Small intestine (tissue), 7 donors: ENCODE data around the gene ADGRG2. TPM values are rescaled to one million over a fixed set of nuclear protein-coding genes. Genes with fewer than 3 reads are reported as not detected.
A peak's percentile ranks its signal among the peaks of the same experiment; 100 is the strongest.
"Not testable (repeated sequence)": the region's sequence is repeated elsewhere in the genome, so short reads cannot be mapped to it uniquely, and the experiment has no call there.

Experiments
- DNase-seq, 2 donors: peaks; one replicate each; pipeline versions ENCODE4 v3.0.0 to v3.0.0-alpha.2; 2013
- FAIRE-seq: peaks from 2 replicates; lab custom pipeline; 2012; peaks lifted over from hg19 to GRCh38; lab: Jason Lieb, UNC
- H3K27ac ChIP-seq, 3 donors: one replicate each; pipeline ENCODE4 v1.5.1; 2013; ENCODE audit warnings: low read length in 2 of 3, mild to moderate bottlenecking in 2 of 3, control low read depth in 1 of 3, inconsistent platforms in 1 of 3, low read depth in 1 of 3, moderate library complexity in 1 of 3
- H3K27me3 ChIP-seq, 3 donors: one replicate each; pipeline ENCODE4 v1.6.1; 2013; ENCODE audit warnings: low read length in 3 of 3, inconsistent platforms in 1 of 3; ENCODE audit not compliant: control insufficient read depth in 3 of 3, insufficient read depth in 3 of 3
- H3K36me3 ChIP-seq, 3 donors: one replicate each; pipeline ENCODE4 v1.6.1; 2013; ENCODE audit warnings: low read length in 3 of 3, inconsistent platforms in 1 of 3, low read depth in 1 of 3, mild to moderate bottlenecking in 1 of 3, moderate library complexity in 1 of 3; ENCODE audit not compliant: control insufficient read depth in 3 of 3, insufficient read depth in 2 of 3
- H3K4me1 ChIP-seq, 3 donors: one replicate each; pipeline ENCODE4 v1.6.1; 2013; ENCODE audit warnings: low read length in 2 of 3, inconsistent platforms in 1 of 3, low read depth in 1 of 3, mild to moderate bottlenecking in 1 of 3, moderate library complexity in 1 of 3; ENCODE audit not compliant: control insufficient read depth in 3 of 3, insufficient read depth in 2 of 3
- H3K4me3 ChIP-seq, 3 donors: one replicate each; pipeline ENCODE4 v1.5.1; 2013; ENCODE audit warnings: low read length in 3 of 3, control low read depth in 1 of 3, inconsistent platforms in 1 of 3, low read depth in 1 of 3, mild to moderate bottlenecking in 1 of 3, moderate library complexity in 1 of 3
- H3K9me3 ChIP-seq, 2 donors: one replicate each; pipeline ENCODE4 v1.6.1; 2013; ENCODE audit warnings: low read depth in 1 of 2, low read length in 1 of 2; ENCODE audit not compliant: control insufficient read depth in 2 of 2, insufficient read depth in 1 of 2
- WGBS, 3 donors: extraction: QIAGEN DNeasy Blood & Tissue Kit; methylation state at CpG; one replicate each; pipeline ENCODE4 v1.1.7; 2013; 5-methylcytosine and 5-hydroxymethylcytosine counted together
- polyA plus RNA-seq, 4 donors: library from polyadenylated mRNA; stranded (reverse) in 3 of 4; unstranded in 1 of 4; fragments of 200-250 nt in 3 of 4; fragments of 120-200 nt in 1 of 4; gene quantifications; one replicate each; pipeline versions ENCODE4 v1.2.1 to v1.2.3, GENCODE V29; 2013
- donor health status: healthy with polysubstance abuse.
- donor health status: control.
- donor health status: control.
- donor health status: Bipolar disorder and iron deficiency.
- donor health status: healthy.

The ADGRG2 gene
- polyA plus RNA-seq, 4 donors: under 0.01 to 1.6 (median 0.27) TPM

DNA sequence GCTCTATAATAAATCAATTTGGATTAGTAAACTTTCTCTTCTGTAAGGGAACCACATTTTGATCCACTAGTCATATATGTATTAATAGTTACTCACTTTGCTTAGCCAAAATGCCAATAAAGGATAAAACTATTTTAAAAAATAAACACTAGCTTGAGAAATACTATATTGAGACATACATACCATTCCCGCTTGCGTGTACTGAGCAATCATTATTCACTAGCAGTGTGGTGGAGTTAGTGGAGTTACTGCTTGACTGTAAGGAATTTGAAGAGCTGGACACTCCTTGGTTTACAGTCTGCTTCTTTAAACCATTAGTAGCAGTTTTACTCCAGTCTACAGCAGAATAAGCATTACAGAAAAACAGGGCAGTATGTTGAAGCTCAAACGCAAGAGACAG lies 127.6 kb downstream of the ADGRG2 start:
- no peaks in the 10 kb centered on the region for H3K27me3 ChIP-seq
- H3K36me3 ChIP-seq: no peaks in the 10 kb centered on the region
- H3K4me1 ChIP-seq: no peaks in the 10 kb centered on the region
- WGBS, 3 donors: 79 to 97% (median 88%) methylated on average over 3 of the region's 3 CpGs
- H3K4me3 ChIP-seq: no peak overlapping the region
- H3K27ac ChIP-seq: no peak overlapping the region
- no peaks in the 10 kb centered on the region for H3K9me3 ChIP-seq
- FAIRE-seq: no peak
- no peak for DNase-seq

- DNase-seq (peak; percentile 15 to 17), FAIRE-seq (no peak)
- H3K4me1 ChIP-seq: no peaks in the 10 kb centered on the region
- WGBS, 3 donors: 15 to 71% (median 43%) methylated on average over 7 of the region's 7 CpGs
- H3K36me3 ChIP-seq: no peaks in the 10 kb centered on the region
- H3K27me3 ChIP-seq: no peaks in the 10 kb centered on the region
- no peak overlapping the region for H3K27ac ChIP-seq
- no peak overlapping the region for H3K4me3 ChIP-seq
- no peaks in the 10 kb centered on the region for H3K9me3 ChIP-seq
Measured at GRCh38 chrX:18992829-18993228, 129.4 kb downstream of the ADGRG2 start.

DNA sequence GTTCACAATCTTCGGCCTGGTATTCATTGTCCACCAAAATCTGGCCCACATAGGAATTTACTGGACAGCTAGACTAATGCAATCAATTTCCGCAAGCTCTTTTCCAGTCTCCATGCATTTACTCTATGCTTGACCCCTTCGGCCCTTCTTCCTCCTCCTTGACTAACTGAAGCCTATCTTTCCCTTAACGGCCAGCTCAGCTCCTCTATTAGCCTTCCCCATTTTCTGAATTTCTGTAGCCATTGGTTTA lies 137.2 kb downstream of the ADGRG2 start:
- Histone ChIP-seq H3K27me3 (no peaks in the 10 kb centered on the region), H3K4me3 (peak overlapping the region in 2 of 3 donors; percentile 77 to 84), H3K9me3 (no peaks in the 10 kb centered on the region), H3K27ac (peak overlapping the region; percentile 16 to 96 (median 93)), H3K36me3 (no peaks in the 10 kb centered on the region), H3K4me1 (peaks cover 0 to 8% (median 0%) of the 10 kb centered on the region in 3 donors)
- no peak for FAIRE-seq
- 7 to 38% (median 20%) methylated on average over 4 of the region's 4 CpGs for WGBS, 3 donors
- no peak for DNase-seq

DNA sequence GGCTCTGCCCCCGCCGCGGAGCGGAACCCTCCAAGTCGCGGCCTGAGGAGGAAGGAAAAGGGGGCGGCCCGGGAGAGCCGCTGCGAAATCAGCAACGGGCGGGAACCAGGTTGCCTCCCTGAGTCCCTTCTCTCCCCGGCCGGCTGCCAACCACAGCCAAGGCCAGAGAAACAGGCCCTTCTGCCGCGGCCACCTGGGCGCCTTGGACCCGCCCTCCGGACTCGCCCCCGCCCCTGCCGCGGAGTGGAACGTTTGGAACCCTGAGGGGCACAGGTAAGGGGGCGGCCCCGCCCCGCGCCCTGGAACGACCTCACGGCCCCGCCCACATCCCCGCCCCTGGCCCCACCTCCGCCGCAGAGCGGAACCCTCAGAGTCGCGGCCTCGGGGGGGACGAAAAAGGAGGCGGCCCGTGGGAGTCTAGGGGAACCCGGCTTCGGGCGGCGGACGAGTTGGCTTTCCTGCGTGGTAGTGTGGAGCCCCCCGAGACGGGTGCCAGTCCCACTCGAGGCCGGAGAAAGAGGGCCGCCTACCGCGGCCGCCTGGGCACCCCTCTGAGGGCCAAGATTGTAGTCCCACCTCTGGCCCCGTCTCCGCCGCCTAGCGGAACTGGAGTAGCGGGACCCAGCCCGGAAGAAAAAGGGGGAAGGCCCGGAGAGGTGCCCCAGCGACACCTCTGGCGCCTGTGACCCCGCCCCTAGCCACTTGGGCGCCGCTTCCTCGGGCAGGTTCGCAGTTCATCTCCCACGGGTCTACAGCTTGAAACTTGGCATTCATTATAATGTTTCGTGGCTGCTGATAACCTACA lies 137.7 kb downstream of the ADGRG2 start:
- Histone ChIP-seq H3K27me3 (no peaks in the 10 kb centered on the region), H3K9me3 (no peaks in the 10 kb centered on the region), H3K4me1 (peaks cover 0 to 8% (median 0%) of the 10 kb centered on the region in 3 donors), H3K27ac (peak overlapping the region; percentile 84 to 96 (median 93)), H3K36me3 (no peaks in the 10 kb centered on the region), H3K4me3 (peak overlapping the region; percentile 49 to 84 (median 77))
- DNase-seq (peak; percentile 84 to 88), FAIRE-seq (no peak)
- WGBS, 3 donors: 1 to 33% (median 22%) methylated on average over 15 to 71 of the region's 71 CpGs

DNA sequence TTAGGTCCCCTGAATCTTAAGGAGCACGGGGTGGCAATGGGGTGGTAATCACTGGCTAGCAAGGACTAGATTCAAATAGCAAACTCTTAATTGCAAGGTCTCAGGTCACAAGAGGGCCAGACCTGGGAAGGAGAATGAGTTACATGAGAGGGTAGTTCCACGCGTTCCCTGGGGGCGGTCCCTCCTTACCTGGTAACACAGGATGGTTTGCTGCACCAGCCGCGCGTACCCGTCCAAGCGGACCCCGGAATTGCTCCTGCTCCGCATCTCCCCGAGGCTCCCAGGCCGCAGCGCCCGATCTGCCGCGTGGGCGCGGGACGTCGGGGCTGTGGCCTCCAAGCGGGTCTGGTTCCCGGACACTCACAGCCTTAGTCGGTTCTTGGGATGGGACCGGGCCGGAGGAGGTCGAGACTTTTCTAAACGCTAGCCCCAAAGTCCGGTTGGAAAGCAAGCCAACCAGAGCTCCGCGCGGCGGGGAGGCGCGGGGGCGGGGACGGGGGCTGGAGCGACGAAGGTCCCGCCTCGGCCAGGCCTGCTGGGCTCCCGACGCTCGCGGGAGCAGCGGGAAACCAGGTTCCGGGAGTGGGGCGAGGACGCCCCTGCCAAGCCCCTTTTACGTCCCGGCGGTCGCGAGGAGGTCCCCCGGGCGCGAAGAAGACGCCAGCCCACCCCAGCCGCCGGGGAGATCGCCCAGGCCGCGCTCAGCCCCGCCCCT lies 138.4 kb downstream of the ADGRG2 start, which contains the start of gene PHKA2:
Gene PHKA2, minus strand, starts transcription at position 449 of the 715 bp plus-strand sequence. Its CDS starts 182 bp downstream, at position 267.
- DNase-seq (peak; percentile 55 to 80), FAIRE-seq (no peak)
- no peaks in the 10 kb centered on the region for H3K27me3 ChIP-seq
- peak within 1 kb of the TSS; percentile 84 to 96 (median 93) for H3K27ac ChIP-seq
- 1 to 28% (median 13%) methylated on average over 44 to 64 of the region's 64 CpGs for WGBS, 3 donors
- H3K4me3 ChIP-seq: peak within 1 kb of the TSS; percentile 49 to 84 (median 77)
- no peaks in the 10 kb centered on the region for H3K36me3 ChIP-seq
- no peaks in the 10 kb centered on the region for H3K9me3 ChIP-seq
- H3K4me1 ChIP-seq: peaks cover 0 to 8% (median 0%) of the 10 kb centered on the region in 3 donors

DNA sequence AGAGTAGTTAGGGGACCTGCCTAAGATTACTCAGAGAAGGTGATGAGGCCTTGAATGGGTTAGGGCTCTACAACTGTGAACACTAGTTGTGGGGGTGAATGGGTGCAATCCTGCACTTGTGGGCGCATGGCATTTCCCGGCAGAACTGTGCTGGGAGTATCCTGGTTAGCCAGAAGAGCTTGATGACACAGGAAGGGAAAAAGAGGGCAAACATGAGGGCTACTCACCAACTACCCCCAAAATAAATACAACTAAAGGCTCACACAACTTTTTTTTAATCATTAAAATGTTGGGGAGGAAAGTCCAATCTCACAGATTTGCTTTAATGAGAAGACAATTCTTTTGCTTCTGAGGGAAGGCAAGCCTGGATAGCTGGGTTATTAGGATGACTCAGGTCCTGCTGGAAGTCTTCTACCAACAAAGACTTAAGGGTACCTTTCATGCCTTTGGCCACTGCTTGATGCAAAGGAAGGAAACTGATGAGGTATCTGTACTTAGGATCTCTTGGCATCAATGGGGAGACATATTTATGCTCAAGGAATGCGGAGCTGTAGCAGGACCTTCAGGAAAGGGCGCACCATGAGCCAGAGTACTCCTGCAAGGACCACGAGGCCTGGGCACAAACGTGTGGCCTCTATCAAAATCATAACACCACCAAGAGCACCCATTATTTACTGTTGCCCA lies 141.0 kb downstream of the ADGRG2 start:
- H3K9me3 ChIP-seq: no peaks in the 10 kb centered on the region
- peaks cover 0 to 8% (median 0%) of the 10 kb centered on the region in 3 donors for H3K4me1 ChIP-seq
- no peaks in the 10 kb centered on the region for H3K27me3 ChIP-seq
- WGBS, 3 donors: 45 to 72% (median 63%) methylated on average over 6 of the region's 6 CpGs
- no peaks in the 10 kb centered on the region for H3K36me3 ChIP-seq
- FAIRE-seq (no peak), DNase-seq (peak; percentile 3 to 16)
- H3K27ac ChIP-seq: peak overlapping the region in 1 of 3 donors; percentile 66
- H3K4me3 ChIP-seq: no peak overlapping the region

DNA sequence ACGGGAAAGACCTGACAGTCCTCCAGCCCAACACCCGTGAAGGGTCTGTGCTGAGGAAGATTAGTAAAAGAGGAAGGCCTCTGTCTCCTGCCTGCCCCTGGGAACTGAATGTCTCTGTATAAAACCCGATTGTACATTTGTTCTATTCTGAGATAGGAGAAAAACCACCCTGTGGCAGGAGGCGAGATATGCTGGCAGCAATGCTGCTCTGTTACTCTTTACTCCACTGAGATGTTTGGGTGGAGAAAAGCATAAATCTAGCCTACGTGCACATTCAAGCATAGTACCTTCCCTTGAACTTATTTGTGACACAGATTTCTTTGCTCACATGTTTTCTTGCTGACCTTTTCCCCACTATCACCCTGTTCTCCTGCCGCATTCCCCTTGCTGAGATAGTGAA lies 142.0 kb downstream of the ADGRG2 start:
- not testable (repeated sequence) for H3K36me3 ChIP-seq, H3K4me1 ChIP-seq, FAIRE-seq, H3K4me3 ChIP-seq, H3K9me3 ChIP-seq, H3K27me3 ChIP-seq
- H3K27ac ChIP-seq: peak overlapping the region in 1 of 3 donors; percentile 66
- DNase-seq: peak; percentile 4 to 20
- WGBS, 3 donors: 17 to 63% (median 39%) methylated on average over 6 of the region's 6 CpGs

DNA sequence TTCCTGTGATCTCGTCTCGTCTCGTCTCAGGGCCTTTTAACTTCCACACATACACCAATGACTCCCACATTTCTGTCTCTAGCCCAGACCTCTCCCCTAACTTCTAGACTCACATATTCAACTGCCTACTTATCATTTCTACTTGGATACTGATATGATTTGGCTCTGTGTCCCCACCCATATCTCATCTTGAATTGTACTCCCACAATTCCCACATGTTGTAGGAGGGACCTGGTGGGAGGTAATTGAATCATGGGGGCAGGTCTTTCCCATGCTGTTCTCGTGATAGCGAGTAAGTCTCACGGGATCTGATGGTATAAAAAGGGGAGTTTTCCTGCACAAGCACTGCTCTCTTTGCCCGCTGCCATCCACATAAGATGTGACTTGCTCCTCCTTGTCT lies 147.3 kb downstream of the ADGRG2 start:
- FAIRE-seq (no peak), DNase-seq (no peak)
- Histone ChIP-seq H3K4me3 (no peak overlapping the region), H3K27me3 (no peaks in the 10 kb centered on the region), H3K36me3 (peaks cover 0 to under 1% (median 0%) of the 10 kb centered on the region in 3 donors), H3K27ac (no peak overlapping the region), H3K9me3 (no peaks in the 10 kb centered on the region), H3K4me1 (peaks cover 0 to 7% (median 0%) of the 10 kb centered on the region in 3 donors)
- 88 to 99% (median 95%) methylated on average over 7 of the region's 7 CpGs for WGBS, 3 donors
